Spinal cord (tissue), 10 donors: ENCODE measurements around the gene HSPB1. TPM values are rescaled to one million over a fixed set of nuclear protein-coding genes. Genes with fewer than 3 reads are reported as not detected.
"Not testable (repeated sequence)": the region's sequence is repeated elsewhere in the genome, so short reads cannot be mapped to it uniquely, and the experiment has no call there.

Experiments used
- DNase-seq, 6 donors: peaks; one replicate each; pipeline versions ENCODE4 v3.0.0 to v3.0.0-alpha.2; 2013 to 2015; ENCODE audit warnings: low spot score in 6 of 6, low read depth in 4 of 6
- H3K27ac ChIP-seq: one replicate; pipeline ENCODE4 v1.5.1; 2013; ENCODE audit warnings: low read depth, low read length, control low read depth
- H3K27me3 ChIP-seq: one replicate; pipeline ENCODE4 v1.6.1; 2013; ENCODE audit warnings: low read length; ENCODE audit not compliant: control insufficient read depth, insufficient read depth
- H3K36me3 ChIP-seq: one replicate; pipeline ENCODE4 v1.6.1; 2013; ENCODE audit warnings: low read length; ENCODE audit not compliant: control insufficient read depth, insufficient read depth
- H3K4me1 ChIP-seq: one replicate; pipeline ENCODE4 v1.6.1; 2013; ENCODE audit warnings: low read length; ENCODE audit not compliant: control insufficient read depth, insufficient read depth
- H3K4me3 ChIP-seq: one replicate; pipeline ENCODE4 v1.5.1; 2013; ENCODE audit warnings: low read depth, low read length, control low read depth
- H3K9me3 ChIP-seq: one replicate; pipeline ENCODE4 v1.6.1; 2013; ENCODE audit warnings: low read length; ENCODE audit not compliant: control insufficient read depth, insufficient read depth
- WGBS: methylation state at CpG from one replicate; pipeline ENCODE4 v1.1.5; 2013; ENCODE audit warnings: missing lambda C conversion rate; ENCODE audit not compliant: insufficient coverage; 5-methylcytosine and 5-hydroxymethylcytosine counted together
- polyA plus RNA-seq, 2 donors: library from polyadenylated mRNA; unstranded; fragments of 120-200 nt; gene quantifications; one replicate each; pipeline ENCODE4 v1.2.1, GENCODE V29; 2013; ENCODE audit not compliant: insufficient read length in 2 of 2
- total RNA-seq, 2 donors: library from RNA; depleted of rRNA in 1 of 2; stranded (reverse); fragments of 120-200 nt in 1 of 2; fragments of >200 nt in 1 of 2; gene quantifications; one replicate each; pipeline versions ENCODE4 v1.2.3 to v1.2.4, GENCODE V29; 2013 to 2014
- donor health status: healthy.

The HSPB1 gene
- total and polyA plus RNA-seq, 4 donors, result 17.4 to 214 (median 128) TPM

GRCh38 chr7:76280408-76280807, 22.1 kb upstream of the HSPB1 start:
- H3K9me3 ChIP-seq, result no peaks in the 10 kb centered on the region
- H3K27me3 ChIP-seq, result peaks cover 30% of the 10 kb centered on the region
- peak in 1 of 6 donors; percentile 33 for DNase-seq
- no peak overlapping the region for H3K27ac ChIP-seq
- WGBS, result 0% methylated on average over 10 of the region's 25 CpGs
- peaks cover 14% of the 10 kb centered on the region for H3K4me1 ChIP-seq
- H3K4me3 ChIP-seq, result no peak overlapping the region
- H3K36me3 ChIP-seq, result peaks cover 22% of the 10 kb centered on the region

DNA sequence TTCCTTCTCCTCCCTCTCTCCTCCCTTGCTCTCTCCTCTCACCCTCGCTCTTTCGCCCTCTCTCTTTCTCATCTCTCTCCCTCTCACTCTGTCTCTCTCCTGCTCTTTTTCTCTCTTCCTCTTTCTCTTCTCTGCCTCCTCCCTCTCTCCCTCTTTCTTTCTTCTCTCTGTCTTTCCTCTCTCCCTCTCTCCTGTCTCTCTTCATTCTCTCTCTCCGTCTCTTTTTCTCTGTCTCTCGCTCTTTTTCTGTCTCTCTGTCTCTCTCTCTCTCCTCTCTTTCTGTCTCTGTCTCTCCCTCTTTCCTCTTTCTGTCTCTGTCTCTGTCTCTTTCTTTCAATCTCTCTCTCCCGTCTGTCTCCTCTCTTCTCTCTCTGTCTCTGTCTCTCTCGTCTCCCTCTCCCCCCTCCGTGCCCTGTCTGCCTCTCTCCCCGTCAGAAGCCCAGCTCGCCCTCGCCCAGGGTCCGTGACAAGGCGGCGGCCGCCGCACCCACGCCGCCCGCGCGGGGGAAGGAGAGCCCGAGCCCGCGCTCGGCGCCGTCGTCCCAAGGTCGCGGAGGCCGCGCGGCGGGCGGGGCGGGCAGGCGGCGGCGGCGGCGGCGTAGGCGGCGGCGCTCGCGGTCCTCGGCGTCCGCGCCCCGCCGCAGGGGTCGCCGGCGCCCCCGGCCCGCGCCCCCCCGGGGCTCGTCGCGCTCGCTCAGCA, 21.3 kb upstream of the HSPB1 start:
- Histone ChIP-seq H3K9me3 (no peaks in the 10 kb centered on the region), H3K27me3 (peaks cover 29% of the 10 kb centered on the region), H3K4me3 (peak overlapping the region; percentile 16), H3K36me3 (peaks cover 28% of the 10 kb centered on the region), H3K27ac (no peak overlapping the region), H3K4me1 (peaks cover 17% of the 10 kb centered on the region)
- DNase-seq, result no peak
- 1% methylated on average over 63 of the region's 63 CpGs for WGBS

DNA sequence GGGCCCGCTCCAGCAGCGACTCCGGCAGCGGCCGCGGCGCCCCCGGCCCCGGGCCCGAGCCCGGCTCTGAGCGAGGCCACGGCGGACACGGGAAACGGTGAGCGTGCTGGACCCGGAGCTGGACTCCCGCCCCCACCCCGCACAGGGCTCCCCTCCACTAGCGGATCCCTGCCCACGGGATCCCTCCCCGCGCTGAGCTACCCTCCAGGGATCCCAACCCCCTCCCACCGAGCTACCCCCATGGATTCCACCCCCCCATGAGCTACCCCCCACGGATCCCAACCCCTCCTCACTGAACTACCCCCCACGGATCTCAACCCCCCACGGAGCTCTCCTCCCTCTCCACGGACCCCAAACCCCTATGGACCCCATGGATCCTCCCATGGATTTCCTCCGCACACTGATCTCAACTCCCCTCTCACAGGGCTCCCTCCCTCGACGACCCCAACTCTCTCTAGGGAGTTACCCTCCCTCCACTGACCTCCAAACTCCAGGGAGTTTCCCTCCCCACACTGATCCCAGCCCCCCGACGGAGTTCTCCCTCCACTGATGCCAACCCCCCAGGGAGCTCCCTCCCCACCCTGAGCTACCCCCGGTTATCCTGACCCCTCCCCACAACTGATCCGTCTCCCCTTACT, 20.6 kb upstream of the HSPB1 start:
- peak overlapping the region; percentile 16 for H3K4me3 ChIP-seq
- no peak overlapping the region for H3K27ac ChIP-seq
- WGBS, result 1% methylated on average over 26 of the region's 36 CpGs

DNA sequence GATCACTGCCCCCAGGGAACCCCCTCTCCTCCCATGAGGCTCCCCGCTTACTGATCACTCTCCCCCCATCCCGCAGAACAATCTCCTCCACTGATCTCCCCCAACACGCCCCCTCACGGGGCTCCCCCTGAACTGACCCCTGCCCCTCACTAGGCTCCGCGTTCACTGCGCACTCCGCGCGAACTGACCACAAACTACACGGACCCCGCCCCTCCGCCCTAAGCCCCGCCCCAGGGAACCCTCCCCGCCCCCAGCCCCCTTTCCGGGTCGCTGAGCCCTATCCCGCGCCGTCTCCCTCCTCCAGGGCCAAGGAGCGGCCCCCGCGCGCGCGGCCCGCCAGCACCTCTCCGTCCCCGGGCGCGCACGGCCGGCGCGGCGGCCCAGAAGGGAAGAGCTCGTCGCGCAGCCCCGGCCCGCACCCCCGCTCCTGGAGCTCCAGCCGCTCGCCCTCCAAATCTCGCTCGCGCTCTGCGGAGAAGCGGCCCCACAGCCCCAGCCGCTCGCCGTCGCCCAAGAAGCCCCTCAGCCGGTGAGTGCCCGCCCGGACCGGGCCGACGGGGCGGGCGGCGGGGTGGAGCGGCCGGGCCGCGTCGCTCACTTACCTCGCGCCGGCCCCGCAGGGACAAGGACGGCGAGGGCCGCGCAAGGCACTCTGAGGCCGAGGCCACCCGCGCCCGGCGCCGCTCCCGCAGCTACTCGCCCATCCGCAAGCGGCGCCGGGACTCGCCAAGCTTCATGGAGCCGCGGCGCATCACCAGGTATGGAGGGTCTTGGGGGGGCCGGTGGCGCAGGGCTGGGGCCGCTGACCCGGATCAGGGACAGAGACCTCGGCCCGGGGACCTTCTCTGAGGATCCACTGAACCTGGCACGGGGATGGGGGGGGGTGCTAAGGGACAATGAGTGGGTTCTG, 19.9 kb upstream of the HSPB1 start:
- DNase-seq, result peak in 1 of 6 donors; percentile 33
- H3K36me3 ChIP-seq, result peaks cover 39% of the 10 kb centered on the region
- no peaks in the 10 kb centered on the region for H3K9me3 ChIP-seq
- H3K27me3 ChIP-seq, result peaks cover 25% of the 10 kb centered on the region
- peak overlapping the region; percentile 16 for H3K4me3 ChIP-seq
- WGBS, result 2% methylated on average over 89 of the region's 98 CpGs
- peaks cover 17% of the 10 kb centered on the region for H3K4me1 ChIP-seq
- no peak overlapping the region for H3K27ac ChIP-seq

More for the DNA sequence above, 20.6 kb upstream of the HSPB1 start:
- Histone ChIP-seq H3K27me3 (peaks cover 26% of the 10 kb centered on the region), H3K36me3 (peaks cover 32% of the 10 kb centered on the region), H3K9me3 (no peaks in the 10 kb centered on the region), H3K4me1 (peaks cover 17% of the 10 kb centered on the region)
- no peak for DNase-seq

GRCh38 chr7:76283254-76284159, 19.0 kb upstream of the HSPB1 start:
- Histone ChIP-seq H3K36me3 (peaks cover 40% of the 10 kb centered on the region), H3K4me3 (no peak overlapping the region), H3K4me1 (peaks cover 17% of the 10 kb centered on the region), H3K27ac (no peak overlapping the region), H3K27me3 (peaks cover 21% of the 10 kb centered on the region), H3K9me3 (no peaks in the 10 kb centered on the region)
- DNase-seq, result no peak
- 53% methylated on average over 11 of the region's 17 CpGs for WGBS

DNA sequence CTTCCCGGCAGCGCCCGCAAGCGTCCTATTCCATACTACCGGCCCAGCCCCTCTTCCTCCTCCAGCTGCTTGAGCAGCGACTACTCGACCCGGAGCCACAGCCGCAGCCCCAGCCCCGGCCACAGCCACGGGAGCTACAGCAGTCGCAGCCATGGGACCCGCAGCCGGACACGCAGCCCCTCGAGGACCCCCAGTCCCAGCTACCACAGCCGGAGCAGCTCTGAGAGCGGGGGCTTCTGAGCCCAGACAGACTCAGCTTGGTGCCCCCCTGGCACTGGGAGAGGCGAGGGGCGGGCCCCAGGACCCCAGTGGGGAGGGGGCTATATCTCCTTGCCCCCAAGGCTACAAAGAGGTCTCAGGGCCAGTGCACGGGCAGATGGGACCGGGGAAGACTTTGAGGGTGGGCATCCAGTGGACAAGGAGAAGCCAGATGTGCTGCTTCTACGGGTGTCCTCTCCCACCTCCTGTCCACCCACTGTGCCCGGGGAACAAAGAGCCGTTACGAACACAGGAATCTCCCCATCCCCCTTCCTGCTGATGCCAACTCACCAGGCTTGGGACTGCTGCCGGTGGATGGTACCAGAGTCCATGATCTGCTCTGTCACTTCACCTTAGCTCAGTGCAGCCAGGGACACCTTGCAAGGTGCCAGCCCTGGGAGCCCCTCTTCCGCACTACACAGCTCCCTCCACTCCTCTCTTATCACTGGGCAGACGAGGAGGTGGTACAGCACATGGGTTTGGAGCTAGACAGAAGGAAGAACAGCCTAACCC, 16.7 kb upstream of the HSPB1 start:
- H3K9me3 ChIP-seq, result no peaks in the 10 kb centered on the region
- peaks cover 13% of the 10 kb centered on the region for H3K27me3 ChIP-seq
- no peak for DNase-seq
- H3K27ac ChIP-seq, result no peak overlapping the region
- H3K4me1 ChIP-seq, result peaks cover 22% of the 10 kb centered on the region
- 84% methylated on average over 26 of the region's 29 CpGs for WGBS
- no peak overlapping the region for H3K4me3 ChIP-seq
- peaks cover 40% of the 10 kb centered on the region for H3K36me3 ChIP-seq

DNA sequence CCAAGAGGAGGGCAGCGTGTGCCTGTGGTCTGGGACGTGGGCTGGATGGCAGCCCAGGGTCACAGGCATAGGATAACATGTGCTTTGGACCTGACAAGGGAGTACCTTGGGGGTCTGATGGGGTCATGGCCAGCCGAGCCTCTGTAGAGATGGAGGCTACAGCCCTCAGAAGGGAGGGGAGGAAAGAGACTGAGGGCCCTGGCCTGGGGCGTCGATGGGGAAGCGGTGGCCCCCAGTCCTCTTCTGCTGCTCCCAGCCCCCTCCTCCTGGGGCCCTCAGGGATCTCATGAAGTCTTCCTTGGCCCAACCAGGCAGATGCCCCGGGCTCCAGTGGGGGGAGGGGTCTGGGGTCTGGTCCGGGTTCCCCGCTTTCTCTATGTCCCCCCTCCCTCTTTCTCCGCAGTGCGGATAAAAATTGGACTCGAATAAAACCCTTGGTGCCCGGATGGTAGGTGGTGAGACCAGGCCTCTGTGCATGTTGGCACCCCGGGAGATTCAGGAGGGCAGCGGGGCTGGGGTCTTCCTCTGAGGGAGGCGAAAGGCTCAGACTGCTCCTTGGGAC, 15.6 kb upstream of the HSPB1 start:
- Histone ChIP-seq H3K27ac (no peak overlapping the region), H3K4me3 (no peak overlapping the region), H3K27me3 (peaks cover 6% of the 10 kb centered on the region), H3K36me3 (peaks cover 40% of the 10 kb centered on the region), H3K4me1 (peaks cover 29% of the 10 kb centered on the region), H3K9me3 (no peaks in the 10 kb centered on the region)
- WGBS, result 84% methylated on average over 10 of the region's 16 CpGs
- no peak for DNase-seq

- H3K9me3 ChIP-seq, DNase-seq, H3K4me3 ChIP-seq, H3K27me3 ChIP-seq: not testable (repeated sequence)
- Histone ChIP-seq H3K36me3 (peaks cover 18% of the 10 kb centered on the region), H3K4me1 (peaks cover 43% of the 10 kb centered on the region), H3K27ac (peak overlapping the region; percentile 7)
- 92% methylated on average over 5 of the region's 6 CpGs for WGBS
Observed at GRCh38 chr7:76290847-76291350, 11.6 kb upstream of the HSPB1 start.
